Measurements from ENCODE around the gene MCAM.

DNA sequence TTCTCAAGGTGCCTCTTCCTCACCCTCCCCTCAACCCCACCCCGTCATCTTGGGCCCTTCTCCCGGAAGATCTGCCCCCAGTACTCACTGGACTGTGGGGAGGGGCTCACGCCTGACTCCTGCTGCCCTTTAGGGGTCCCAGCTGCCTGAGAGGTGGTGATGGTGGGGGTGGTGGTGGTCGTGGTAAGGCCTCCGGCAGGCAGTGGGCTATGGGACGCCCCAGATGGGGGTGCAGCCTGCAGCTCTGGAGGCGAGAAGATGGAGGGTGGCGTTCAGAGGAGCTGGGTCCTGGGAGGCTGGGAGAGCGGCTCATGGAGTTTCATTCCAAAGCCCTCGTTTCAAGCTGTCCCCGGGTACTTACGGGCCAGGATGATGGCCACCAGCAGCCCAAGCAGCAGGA, 28.8 kb upstream of the MCAM start:
- TF ChIP-seq, protein P1, sequence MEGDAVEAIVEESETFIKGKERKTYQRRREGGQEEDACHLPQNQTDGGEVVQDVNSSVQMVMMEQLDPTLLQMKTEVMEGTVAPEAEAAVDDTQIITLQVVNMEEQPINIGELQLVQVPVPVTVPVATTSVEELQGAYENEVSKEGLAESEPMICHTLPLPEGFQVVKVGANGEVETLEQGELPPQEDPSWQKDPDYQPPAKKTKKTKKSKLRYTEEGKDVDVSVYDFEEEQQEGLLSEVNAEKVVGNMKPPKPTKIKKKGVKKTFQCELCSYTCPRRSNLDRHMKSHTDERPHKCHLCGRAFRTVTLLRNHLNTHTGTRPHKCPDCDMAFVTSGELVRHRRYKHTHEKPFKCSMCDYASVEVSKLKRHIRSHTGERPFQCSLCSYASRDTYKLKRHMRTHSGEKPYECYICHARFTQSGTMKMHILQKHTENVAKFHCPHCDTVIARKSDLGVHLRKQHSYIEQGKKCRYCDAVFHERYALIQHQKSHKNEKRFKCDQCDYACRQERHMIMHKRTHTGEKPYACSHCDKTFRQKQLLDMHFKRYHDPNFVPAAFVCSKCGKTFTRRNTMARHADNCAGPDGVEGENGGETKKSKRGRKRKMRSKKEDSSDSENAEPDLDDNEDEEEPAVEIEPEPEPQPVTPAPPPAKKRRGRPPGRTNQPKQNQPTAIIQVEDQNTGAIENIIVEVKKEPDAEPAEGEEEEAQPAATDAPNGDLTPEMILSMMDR (IDR thresholded peaks at IDR 0.05), result no peak
- TF ChIP-seq EZH2phosphoT487 (IDR thresholded peaks at IDR 0.05) (no peak), EZH2 (IDR thresholded peaks at IDR 0.05) (no peak)

All from neural progenitor cell (in vitro differentiated cells).